Activated gamma-delta T cell treated with Interleukin-2 at 50 U/mL for 16 hours (primary cell): ENCODE results near the gene ANKRD39.
"Not testable (repeated sequence)": the region's sequence is repeated elsewhere in the genome, so short reads cannot be mapped to it uniquely, and the experiment has no call there.

Experiments used
- DNase-seq: peaks from one replicate; pipeline ENCODE4 v3.0.0-alpha.2; 2020

The ANKRD39 gene

DNA sequence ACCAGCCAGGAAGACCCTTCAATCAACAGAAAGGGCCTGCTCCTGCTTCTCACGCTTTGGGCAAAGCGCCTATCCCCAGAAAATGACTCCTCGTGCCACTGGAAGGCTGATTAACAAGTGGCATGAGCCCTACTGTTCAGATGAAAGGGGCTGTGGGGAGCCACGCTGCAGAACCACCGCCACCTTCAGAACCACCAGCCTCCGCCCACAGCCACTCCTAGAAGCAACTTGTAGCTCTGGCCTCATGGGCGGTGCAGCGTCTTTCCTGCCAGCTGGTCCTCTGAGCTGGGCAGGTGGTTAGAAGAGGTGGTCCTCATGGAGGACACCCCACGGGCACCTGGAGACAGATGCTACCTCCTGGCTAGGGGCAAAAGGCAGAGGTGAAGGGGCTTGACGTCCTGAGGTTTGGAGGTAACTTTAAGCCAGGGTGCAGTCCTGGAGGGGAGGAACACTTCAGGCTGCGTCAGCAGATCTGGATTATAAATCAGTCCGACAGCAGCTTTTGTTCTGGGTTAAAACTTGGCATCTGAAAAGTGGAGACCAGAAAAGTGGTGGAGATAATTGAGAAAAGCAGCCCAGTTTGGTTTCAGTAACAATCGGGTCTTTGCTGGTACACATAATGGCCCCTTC, 12.9 kb upstream of the ANKRD39 start:
- DNase-seq: peak; percentile 69

DNA sequence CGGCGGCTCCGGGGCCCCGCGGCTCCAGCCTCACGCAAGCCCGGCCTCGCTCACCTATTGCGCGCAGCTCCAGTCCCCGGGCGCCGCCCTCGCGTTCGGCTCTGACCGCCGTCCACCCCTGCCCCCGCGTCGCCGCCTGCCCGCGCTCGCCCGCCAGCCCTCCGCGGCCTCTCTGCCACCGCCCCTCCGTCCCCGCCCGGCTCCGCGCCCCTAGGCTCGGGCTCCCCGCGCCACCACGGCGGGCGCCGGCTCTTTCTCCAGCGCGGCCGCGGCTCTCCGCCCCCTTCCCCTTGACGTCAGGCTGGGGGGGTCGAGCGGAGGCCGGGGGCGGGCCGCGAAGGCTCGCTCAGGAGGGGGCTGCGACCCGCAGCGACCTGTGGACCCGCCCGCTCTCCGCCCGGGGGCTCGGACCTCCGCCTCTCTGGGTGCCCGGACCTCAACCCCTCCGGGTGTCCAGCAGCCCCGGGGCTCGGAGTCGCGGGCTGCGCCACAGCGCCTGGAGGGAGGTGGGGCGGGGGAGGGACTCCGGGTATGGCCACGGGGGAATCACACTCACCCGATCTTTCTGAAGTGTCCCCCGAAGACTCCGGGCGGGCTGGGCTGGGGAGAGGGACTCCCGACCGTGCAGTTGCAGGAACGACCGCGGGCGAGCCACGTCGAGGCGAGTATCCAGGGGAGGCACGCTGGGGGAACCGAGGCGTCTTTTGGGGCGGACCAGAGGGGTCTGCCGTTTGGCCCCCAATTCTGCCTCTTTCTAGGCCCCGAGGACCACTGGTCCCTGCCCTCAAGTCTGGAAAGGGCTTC, 12.2 kb upstream of the ANKRD39 start, which contains the start of gene SEMA4C:
TSS of gene SEMA4C (minus strand) at position 259 of the 804 bp plus-strand sequence. CDS start 2,194 bp downstream, outside the sequence.
- peak; percentile 56 for DNase-seq

DNA sequence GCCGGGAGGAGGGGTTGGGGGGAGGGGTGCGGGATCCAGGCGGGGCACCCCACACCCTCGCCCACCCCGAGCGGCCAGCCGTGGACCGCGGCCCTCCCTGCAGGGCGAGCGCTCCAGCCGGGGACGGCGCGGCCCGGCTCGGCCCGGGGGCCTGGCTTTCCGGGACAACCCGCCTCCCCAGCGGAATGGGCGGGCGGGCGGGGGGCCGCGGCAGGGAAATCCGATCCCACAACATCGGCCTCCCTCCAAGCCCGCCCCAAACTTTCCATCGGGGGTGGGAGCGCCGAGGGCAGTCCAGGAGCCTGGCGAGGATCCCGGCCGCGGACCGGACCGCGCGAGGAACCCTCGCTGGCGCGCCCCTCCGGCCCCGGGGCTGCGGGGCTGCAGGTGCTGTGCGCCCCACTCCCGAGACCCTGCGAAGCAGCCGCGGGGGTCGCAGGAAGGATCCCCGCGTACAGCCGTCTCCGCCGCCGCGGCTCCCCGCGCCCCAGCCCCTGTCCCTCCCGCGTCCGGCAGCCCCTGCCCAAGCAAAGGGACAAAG, 11.5 kb upstream of the ANKRD39 start:
- DNase-seq: no peak

DNA sequence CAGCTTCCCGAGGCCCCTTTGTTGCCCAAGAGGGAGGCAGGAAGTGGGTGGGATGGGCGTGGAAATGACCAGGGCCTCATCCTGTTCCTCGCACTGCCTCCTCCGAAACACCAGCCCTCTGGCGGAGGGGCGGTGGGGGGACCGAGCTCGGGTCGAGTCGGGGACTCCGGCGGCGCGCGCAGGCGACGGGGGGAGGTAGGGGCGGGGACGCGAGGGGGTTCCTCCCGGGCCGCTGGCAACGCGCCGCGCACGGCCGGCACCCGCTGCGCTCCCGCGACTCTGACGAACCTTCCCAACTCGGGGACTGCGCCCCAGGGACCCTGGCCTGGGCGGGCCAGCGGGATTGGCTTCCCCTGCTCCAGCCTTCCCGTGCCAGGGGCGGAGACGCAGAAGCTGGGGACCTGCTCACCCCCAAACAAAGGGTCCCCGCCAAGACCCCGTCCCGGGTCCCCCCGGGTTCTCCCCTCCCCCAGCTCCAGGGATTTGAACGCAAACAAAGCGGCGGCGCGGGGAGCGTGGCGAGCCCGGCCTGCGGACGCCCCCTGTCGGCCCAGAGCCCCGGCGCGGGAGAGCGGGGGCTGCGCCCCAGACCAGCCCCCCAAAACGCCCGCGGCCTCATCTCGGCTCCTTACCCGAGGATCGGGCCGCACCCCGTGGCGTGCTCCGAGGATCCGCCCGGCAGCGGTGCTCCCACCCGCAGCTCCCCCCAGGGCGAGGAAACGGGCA, 10.9 kb upstream of the ANKRD39 start:
- peak; percentile 62 for DNase-seq

DNA sequence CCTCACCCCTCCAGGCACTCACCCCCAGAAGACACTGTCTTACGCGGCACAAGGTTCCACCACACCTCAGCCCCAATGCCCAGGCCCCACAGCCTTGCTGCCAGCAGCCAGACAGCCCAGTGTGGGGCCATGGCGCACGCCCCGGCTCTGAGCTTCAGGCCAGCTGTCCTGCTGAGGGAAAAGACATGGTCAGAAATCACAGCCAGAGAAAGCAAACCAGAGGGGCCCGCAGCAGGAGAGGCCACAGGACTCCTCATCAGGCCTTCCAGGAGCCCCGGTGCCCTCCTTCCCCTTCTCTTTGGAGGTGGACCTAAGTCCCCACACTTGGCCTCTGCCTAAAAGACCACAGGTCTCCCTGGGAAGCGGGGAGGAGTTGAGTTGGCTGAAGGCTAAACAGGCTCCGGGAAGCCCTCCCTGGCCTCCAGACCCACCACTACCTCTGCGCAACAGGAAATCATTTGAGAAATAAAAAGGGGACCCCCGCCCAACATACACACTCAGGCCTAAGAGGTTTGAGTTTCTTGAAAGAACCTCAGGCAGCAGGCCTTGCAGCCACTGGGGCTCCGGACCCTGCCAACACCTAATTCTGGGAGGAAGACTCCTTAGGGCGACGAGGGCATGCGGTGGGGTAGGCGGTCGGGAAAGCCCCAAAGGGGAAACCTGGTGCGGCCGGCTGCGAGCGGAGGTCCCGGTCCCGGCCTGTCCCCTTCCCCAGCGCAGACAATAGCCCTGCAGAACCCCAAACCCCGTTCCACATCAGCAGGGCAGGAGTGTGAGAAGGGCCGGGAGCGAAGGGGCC, 10.1 kb upstream of the ANKRD39 start:
- DNase-seq: no peak

DNA sequence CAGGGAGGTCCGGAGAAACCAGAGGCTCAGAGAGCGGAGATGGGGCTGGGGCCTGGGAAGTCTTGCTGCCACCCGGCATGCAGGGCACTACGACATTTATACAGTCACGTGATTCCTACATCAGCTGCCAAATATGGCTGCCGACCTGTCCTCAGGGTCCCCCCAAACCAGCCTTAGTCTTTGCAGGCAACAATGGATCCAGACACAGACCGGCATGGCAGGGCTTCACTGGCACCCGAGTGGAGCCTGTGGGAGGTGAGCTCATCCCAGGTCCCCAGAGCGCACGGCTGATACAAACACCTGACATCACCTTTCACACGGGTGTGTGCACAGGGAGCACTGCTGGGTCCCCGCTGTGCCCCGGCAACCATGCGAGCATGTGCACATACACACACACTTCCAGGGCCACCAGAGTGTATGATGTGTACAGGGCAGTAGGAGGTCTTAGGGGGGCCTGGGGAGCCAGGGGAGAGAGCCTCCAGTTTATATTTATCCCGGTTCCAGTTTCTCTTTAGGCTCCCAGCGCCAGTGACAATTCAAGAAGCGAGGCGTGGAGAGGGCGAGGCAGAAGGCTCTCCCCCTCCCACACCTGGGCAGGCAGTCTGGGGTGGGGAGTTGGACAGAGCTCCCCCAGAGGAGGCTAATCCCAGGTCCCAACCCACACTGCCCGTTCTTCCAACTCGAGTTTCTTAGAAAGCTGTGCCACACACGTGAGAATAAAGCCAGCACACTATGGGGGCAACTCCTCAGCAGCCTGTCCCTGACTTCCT, 9.4 kb upstream of the ANKRD39 start:
- no peak for DNase-seq

DNA sequence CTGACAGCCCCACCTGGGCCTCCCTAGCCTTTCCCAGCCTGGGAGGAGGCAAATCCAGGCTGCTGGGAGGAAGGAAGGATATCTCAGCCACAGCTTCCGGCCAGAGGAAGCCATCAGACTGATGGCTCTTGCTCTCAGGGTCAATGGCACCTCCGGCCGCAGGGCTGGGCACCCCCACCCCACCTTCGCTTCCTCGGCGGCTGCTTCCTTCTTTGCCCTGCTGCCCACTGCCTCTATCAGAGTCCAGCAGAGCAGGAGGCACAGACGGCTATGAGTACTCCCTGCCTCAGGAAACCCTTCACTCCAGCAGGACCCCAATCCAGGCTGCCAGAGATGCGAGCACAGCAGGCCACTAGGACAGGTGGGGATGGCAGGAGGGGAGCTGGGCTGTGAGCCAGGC, 8.8 kb upstream of the ANKRD39 start:
- no peak for DNase-seq

DNA sequence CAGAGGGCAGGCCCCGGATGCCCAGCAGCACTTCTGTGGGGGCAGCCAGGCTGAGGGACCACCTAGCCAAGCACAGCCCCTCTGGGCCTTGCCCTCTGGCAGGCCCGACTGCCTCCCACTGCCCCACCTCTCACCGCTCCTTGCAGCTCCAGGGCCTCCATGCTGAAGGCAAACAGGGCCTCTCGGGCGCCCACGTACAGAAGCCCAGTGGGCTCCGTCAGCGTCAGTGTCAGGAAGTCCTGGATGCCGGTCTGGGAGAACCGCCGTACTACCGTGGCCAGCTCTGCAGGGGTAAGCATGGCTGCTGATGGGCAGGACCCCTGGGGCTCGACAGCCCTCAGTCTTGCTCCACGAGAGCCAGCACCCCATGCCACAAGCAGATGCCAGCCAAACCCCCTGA, 8.3 kb upstream of the ANKRD39 start:
- DNase-seq: no peak

DNA sequence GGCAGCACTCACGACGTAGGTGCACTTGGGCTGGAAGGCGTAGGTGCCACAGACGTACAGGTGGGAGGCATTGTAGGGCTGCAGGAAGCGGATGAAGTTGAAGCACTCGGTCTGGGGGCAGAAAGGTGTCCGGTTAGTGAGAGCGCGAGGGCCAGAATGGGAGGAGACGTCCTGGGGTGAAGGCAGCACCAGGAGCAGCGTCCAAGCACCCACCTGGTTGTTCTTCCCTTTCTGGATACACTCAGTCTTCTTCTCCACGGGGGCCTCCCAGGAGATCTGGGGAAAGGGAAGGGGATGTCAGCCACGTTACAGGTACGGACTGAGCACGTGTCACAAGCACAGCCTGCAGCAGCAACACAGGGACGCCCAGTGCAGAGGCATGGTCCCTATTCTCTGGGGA, 7.8 kb upstream of the ANKRD39 start:
- no peak for DNase-seq

DNA sequence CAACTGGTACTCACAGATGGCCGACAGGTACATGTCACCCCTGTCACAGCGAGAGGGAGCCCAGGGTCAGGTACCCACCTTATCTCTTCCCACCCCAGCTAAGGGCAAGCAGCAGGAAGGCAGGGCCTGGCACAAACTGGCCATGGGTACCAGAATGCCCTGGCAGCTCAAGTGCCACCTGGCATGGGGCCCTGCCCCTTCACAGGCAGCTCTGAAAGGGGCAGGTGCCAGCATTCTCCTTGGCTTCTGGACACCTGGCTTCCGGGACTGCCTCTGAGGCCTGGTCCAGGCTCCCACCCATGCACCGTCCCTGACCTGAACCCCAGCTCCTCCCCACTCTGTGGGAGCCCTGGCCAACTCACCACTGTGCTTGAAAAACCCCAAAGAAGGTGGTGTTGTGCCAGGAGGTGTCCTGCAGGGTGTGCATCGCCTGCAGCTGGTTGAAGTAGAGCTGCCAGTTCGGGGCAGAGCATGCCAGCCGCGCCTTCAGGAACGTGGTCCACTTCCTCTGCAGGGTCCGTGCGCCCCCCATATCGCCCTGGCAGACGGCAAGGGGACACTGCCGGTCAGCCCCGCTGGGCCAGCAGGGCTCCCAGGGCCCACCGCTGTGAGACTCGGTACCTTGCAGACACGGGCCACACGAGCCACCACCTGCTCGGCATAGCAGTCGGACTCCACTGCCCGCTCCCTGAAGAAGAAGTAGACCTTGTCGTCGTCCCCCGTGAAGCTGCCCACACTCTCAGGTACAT, 6.7 kb upstream of the ANKRD39 start:
- DNase-seq: no peak

DNA sequence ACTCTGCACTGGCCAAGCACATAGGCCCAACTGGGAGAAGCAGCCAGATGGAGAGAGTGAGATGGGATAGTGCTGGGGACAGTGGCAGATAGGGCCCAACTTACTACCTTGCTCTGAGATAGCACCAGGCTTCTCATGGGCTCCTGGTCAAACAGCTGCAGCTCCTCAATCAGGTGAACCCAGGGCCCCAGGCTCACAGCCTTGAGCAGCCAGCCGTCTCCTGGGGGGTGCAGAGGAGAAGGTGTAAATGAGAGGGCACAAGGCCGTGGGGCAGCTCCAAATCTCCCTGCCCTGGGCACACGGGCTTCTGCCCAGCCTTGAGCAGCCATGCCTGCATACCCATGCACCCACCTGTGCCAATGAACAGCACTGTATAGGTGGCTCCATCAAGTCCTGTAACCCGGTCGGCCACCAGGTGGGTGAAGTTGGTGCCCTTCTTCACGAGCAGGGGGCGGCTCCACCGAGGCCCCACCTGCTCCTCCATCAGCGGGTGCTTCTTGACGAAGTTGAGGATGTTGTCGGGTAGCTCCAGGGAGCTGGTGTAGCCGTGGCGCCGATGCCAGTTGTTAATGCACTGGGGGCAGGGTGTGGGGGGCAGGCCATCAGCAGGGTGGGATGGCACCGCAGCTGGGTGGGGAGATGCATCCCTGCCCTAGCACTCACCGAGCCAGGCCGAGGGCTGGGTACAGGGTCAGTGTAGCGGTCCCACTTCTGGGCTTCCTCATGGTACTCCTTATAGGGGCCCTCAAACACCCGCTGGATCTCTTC, 5.9 kb upstream of the ANKRD39 start:
- DNase-seq: no peak

DNA sequence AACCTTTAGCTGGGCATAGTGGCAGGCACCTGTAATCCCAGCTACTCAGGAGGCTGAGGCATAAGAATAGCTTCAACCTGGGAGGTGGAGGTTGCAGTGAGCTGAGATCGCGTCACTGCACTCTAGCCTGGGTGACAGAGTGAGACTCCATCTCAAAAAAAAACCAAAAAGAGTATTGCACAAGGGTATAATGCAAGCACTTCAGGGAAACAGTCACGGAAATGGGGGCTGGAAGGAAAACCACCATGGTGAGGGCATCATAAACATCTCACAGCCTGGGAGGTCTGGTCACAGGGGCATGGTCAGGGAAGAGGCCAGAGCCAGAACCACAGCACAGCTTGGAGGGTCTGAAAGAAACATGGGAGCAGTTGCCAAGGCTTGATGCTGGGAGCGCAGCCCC, 5.2 kb upstream of the ANKRD39 start:
- DNase-seq: not testable (repeated sequence)

DNA sequence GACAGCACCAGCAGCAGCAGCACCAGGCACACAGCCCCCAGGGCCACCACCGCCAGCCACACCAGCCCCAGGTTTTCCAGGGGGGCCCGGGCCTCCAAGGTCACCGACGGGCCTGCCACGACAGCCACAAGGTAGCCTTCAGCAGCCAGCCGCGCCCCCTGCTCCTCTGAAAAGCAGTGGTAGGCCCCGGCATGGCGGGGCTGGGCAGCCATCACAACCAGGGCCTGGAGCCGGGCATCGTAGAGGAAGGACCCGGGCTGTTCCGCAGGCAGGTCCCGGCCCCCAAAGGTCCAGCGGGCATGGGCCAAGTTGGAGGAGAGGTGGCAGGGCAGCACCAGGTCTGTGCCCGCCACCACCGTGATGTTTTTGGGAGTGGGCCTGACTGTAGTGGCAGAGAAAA, 3.3 kb upstream of the ANKRD39 start:
- DNase-seq: no peak

DNA sequence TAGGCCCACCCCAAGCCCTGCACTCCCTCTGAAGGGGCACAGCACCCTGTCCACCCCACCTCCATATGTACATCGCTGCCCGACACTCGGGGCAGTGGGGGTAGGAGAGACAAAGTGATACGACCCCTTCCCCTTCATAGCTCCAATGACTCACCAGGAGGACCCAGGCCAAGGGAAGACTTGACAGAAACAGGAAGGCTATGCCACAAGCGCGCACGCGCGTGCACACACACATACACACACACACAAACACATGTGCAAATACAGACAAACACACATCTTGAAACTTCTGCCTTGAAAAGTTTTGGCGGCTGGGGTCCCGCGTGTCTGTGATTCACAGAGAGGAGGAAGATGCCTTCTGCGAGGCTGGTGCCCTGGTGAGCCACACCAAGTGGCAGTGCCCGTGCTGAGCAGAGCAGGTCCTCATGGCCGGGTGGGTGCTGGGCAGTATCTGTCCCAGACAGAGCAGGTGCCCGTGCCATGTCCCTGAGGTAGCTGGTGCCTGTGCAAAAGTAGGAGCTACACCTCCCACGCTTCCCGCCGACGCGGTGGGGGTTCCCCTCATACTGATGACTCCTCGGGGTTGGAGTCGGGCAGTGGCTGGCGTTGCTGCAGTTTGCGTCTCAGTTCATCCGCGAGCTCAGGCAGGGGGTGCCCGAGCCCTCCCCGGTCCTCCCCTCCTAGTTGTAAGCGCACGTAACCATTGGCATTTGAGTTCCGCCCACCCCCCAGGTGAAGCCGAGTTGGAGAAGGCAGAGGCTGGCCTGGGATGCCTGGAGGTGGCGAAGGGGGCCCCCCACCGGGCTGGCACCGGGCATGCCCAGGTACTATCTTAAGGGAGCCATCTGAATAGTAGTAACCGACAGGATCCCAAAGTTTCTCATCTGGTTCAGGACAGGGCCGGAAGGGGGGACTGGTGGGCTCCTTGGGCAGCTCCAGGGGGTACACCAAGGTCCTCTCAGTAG, 2.5 kb upstream of the ANKRD39 start:
- no peak for DNase-seq

DNA sequence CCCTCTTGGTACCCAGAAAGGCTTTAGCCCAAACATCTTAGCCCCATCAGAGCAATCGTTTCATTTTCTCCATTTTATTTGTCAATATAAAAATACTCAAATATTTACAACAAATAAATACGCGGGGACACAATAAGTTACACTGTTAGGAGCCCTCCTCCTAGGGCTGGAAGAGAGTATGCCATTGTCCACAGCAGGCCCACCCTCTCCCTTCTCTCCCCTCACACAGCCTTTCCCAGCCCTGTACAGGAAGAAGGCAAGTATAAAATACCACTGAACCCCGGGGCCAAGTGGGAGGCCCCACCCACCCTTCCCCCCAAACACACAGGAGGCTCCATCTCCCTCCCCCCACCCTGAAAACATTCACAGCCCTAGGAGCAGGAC, 1.9 kb upstream of the ANKRD39 start:
- DNase-seq: no peak

DNA sequence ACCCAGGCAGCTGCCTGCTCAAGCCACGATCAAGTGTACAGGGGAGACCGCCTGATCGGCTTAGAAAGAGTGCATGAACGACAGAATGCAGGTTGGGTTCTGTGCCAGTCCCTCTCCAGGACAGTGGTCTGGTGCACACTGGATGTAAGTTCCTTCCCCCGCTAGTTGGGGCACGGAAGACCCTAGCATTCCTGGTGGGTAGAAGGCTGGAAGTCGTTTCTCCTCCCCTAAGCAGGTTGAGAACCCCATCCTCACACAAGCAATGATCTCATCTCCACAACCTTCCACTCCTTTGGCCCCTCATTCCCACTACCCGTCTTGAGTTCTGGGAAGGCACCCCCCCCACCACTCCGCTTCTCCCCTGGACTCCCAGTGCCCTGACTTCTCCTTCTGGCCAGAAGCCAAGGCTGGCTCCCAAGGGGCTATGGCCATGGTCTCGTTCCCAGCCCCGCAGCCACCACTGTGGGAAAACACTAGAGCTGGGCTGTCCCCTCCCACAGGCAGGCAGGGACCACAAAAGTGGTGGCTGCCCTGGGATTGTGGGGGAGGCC, 1.4 kb upstream of the ANKRD39 start:
- DNase-seq: no peak

DNA sequence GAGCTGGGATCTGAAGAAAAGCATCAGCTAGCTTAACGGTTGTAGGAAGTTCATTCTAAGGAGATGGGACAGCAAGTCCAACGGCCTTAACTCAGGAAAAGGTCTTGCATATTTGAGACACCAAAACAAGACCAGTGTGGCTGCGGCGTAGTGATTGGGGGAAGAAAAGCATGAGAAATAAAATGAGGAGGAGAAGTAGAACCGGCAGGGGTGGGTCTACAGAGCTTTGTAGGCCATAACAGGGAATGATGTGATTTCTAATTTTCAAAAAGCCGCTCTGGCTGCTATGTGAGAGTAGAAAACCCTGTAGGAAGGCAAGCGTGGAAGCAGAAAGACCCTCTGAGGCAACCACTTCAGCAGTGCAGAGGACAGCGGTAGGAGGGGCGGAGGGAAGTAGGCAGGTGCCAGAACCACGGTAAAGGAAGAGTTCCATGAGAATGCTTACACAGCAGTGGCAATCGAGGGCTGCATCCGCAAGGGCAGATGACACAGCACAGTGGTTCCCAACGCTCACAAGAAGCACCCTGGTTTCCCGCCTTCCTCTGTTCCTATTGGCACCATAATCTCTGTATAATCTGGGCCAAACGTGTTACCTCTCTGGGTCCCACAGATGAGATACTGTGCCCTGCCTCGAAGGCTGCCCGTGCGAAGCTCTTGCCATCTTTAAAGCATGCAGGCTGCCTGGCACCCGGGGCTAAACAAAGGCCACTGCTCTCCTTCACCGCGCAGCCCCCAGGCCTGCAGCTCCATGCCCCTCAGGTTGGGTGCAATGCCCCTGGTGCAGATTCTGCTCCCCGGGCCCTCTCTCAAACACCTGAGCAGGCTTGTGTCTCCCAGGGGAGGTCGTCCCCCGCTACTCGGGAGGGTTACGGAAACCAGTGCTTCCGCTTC, 795 bp downstream of the ANKRD39 start:
- DNase-seq: peak; percentile 28

DNA sequence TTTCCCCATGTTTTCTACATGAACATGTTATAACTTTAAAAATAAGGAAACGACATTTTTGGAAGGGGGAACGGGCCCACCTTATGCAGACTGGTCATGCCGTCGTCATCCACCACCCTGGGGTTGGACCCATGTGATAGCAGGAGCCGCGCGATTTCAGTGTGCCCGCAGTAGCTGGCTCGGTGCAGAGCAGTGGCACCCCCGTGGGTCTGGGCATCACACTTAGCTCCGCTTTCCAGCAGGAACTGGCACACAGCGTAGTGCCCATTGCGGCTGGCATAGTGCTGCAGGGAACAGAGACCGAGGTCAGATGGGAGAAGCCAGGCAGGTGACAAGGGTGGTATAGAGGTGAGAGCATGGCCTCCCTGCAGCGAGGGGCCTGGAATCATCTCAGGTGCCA, 4.5 kb downstream of the ANKRD39 start:
- DNase-seq: no peak
